Gastroesophageal sphincter (tissue), 4 donors: ENCODE data around the gene LCP1. TPM values are rescaled to one million over a fixed set of nuclear protein-coding genes. Genes with fewer than 3 reads are reported as not detected.

Experiments
- ATAC-seq: fragments of 150-250 bp; one replicate; pipeline ENCODE4 v1.9.1; 2016; ENCODE audit warnings: mild to moderate bottlenecking, moderate library complexity
- H3K27ac ChIP-seq, 4 donors: fragments of 200-600 bp; sonication (generic) in 3 of 4; 1 replicate in 3 of 4; 2 replicates in 1 of 4; pipeline ENCODE4 v1.5.1; 2016 to 2019
- H3K27me3 ChIP-seq: fragments of 200-600 bp; sonication (generic); one replicate; pipeline ENCODE4 v1.5.1; 2019
- H3K36me3 ChIP-seq, 2 donors: fragments of 200-600 bp; sonication (generic); one replicate each; pipeline ENCODE4 v1.5.1; 2019; ENCODE audit warnings: control low read depth in 1 of 2
- H3K4me1 ChIP-seq, 3 donors: fragments of 200-600 bp; sonication (generic); 1 replicate in 2 of 3; 2 replicates in 1 of 3; pipeline ENCODE4 v1.5.1; 2016 to 2019; ENCODE audit warnings: control low read depth in 2 of 3
- H3K4me3 ChIP-seq, 2 donors: fragments of 200-600 bp; sonication (generic); one replicate each; pipeline ENCODE4 v1.5.1; 2019; ENCODE audit warnings: mild to moderate bottlenecking in 1 of 2, moderate library complexity in 1 of 2
- H3K9me3 ChIP-seq, 3 donors: fragments of 200-600 bp; sonication (generic); one replicate each; pipeline ENCODE4 v1.5.1; 2017 to 2019; ENCODE audit warnings: control low read depth in 2 of 3
- CTCF ChIP-seq, 4 experiments: fragments of 200-600 bp in 2 of 4; fragments of 450-650 bp in 2 of 4; sonication (generic) in 1 of 4; IDR thresholded peaks; one replicate each; pipeline ENCODE4 v1.5.1; 2017 to 2019; ENCODE audit warnings: antibody characterized with exemption in 4 of 4, mild to moderate bottlenecking in 2 of 4, moderate library complexity in 2 of 4
- EP300 ChIP-seq: sonication (generic); formaldehyde crosslinking; IDR thresholded peaks from one replicate; pipeline ENCODE4 v1.6.1; 2017; ENCODE audit warnings: antibody characterized with exemption, mild to moderate bottlenecking
- POLR2A ChIP-seq, 2 donors: fragments of 450-650 bp; IDR thresholded peaks; one replicate each; pipeline ENCODE4 v1.6.1; 2017; ENCODE audit warnings: antibody characterized with exemption in 2 of 2, mild to moderate bottlenecking in 2 of 2, moderate library complexity in 1 of 2
- POLR2AphosphoS5 ChIP-seq: sonication (generic); formaldehyde crosslinking; IDR thresholded peaks from one replicate; pipeline ENCODE4 v1.6.1; 2017; ENCODE audit warnings: antibody characterized with exemption
- WGBS, 2 donors: methylation state at CpG; one replicate each; pipeline ENCODE4 v1.1.5; 2018; ENCODE audit warnings: low coverage in 1 of 2; 5-methylcytosine and 5-hydroxymethylcytosine counted together
- total RNA-seq, 4 donors: library from RNA; depleted of rRNA; stranded (reverse); fragments of >200 nt; gene quantifications; one replicate each; pipeline ENCODE4 v1.1.0, GENCODE V29; 2016

The LCP1 gene
- total RNA-seq, 4 donors from 2014 or later, result 9.0 to 48.9 (median 27.8) TPM

GRCh38 chr13:46086985-46087384 is 95.0 kb downstream of the LCP1 start:
- no peak for TF ChIP-seq POLR2AphosphoS5
- TF ChIP-seq POLR2A (IDR thresholded peaks at IDR 0.05), result no peak
- no peak for TF ChIP-seq CTCF (IDR thresholded peaks at IDR 0.05)
- TF ChIP-seq EP300, result no peak
- ATAC-seq, result no peak

GRCh38 chr13:46086421-46086922 is 95.5 kb downstream of the LCP1 start:
- H3K4me3 ChIP-seq, result no peak overlapping the region
- peaks cover 8% of the 10 kb centered on the region for H3K27me3 ChIP-seq
- no peak overlapping the region for H3K27ac ChIP-seq
- no CpG with 5 or more reads among the region's 12 CpGs for WGBS, 2 donors
- ATAC-seq, result no peak
- H3K36me3 ChIP-seq, result no peaks in the 10 kb centered on the region
- no peaks in the 10 kb centered on the region for H3K4me1 ChIP-seq
- TF ChIP-seq POLR2AphosphoS5, result no peak
- TF ChIP-seq CTCF (IDR thresholded peaks at IDR 0.05), result no peak
- TF ChIP-seq EP300, result no peak
- TF ChIP-seq POLR2A (IDR thresholded peaks at IDR 0.05), result no peak
- H3K9me3 ChIP-seq, result no peaks in the 10 kb centered on the region

More at GRCh38 chr13:46086985-46087384, 95.0 kb downstream of the LCP1 start:
- Histone ChIP-seq H3K4me3 (no peak overlapping the region), H3K27me3 (peaks cover 8% of the 10 kb centered on the region), H3K27ac (no peak overlapping the region), H3K9me3 (no peaks in the 10 kb centered on the region), H3K36me3 (no peaks in the 10 kb centered on the region), H3K4me1 (no peaks in the 10 kb centered on the region)
- WGBS, 2 donors, result 93 to 100% methylated on average over 1 to 7 of the region's 12 CpGs

- H3K36me3 ChIP-seq, result no peaks in the 10 kb centered on the region
- no peak for TF ChIP-seq POLR2A (IDR thresholded peaks at IDR 0.05)
- peaks cover 8% of the 10 kb centered on the region for H3K27me3 ChIP-seq
- no peak overlapping the region for H3K27ac ChIP-seq
- H3K4me3 ChIP-seq, result no peak overlapping the region
- ATAC-seq, result no peak
- WGBS, 2 donors, result 67 to 93% methylated on average over 1 to 4 of the region's 13 CpGs
- H3K9me3 ChIP-seq, result no peaks in the 10 kb centered on the region
- no peaks in the 10 kb centered on the region for H3K4me1 ChIP-seq
These were observed 96.2 kb downstream of the LCP1 start for GRCh38 chr13:46085737-46086136.

- Histone ChIP-seq H3K4me1 (no peaks in the 10 kb centered on the region), H3K9me3 (no peaks in the 10 kb centered on the region), H3K27me3 (peaks cover 8% of the 10 kb centered on the region), H3K36me3 (no peaks in the 10 kb centered on the region), H3K4me3 (no peak overlapping the region), H3K27ac (no peak overlapping the region)
- TF ChIP-seq POLR2AphosphoS5 (no peak), POLR2A (IDR thresholded peaks at IDR 0.05) (no peak), EP300 (no peak), CTCF (IDR thresholded peaks at IDR 0.05) (no peak)
- ATAC-seq, result no peak
- 75 to 94% methylated on average over 1 to 5 of the region's 5 CpGs for WGBS, 2 donors
These were observed 99.7 kb downstream of the LCP1 start for GRCh38 chr13:46082324-46082723.

- ATAC-seq, result no peak
- WGBS, 2 donors, result 49 to 88% methylated on average over 1 to 2 of the region's 2 CpGs
- TF ChIP-seq POLR2AphosphoS5, result no peak
- TF ChIP-seq EP300, result no peak
- TF ChIP-seq CTCF (IDR thresholded peaks at IDR 0.05), result no peak
- no peak for TF ChIP-seq POLR2A (IDR thresholded peaks at IDR 0.05)
- Histone ChIP-seq H3K27ac (no peak overlapping the region), H3K36me3 (no peaks in the 10 kb centered on the region), H3K9me3 (no peaks in the 10 kb centered on the region), H3K4me1 (no peaks in the 10 kb centered on the region), H3K4me3 (no peak overlapping the region), H3K27me3 (no peaks in the 10 kb centered on the region)
These were observed 102.2 kb downstream of the LCP1 start for GRCh38 chr13:46079770-46080169.
